HG03565 (cell line): ENCODE results near the gene PKDCC.

Source experiments
- ATAC-seq: cut with Tn5 transposase; IDR thresholded peaks from one replicate; pipeline ENCODE4 v1.9.1; 2021; ENCODE audit warnings: mild to moderate bottlenecking, moderate library complexity; ENCODE audit not compliant: unreplicated experiment

Gene PKDCC

GRCh38 chr2:42049221-42050009, 1.6 kb downstream of the PKDCC start:
- no peak for ATAC-seq

GRCh38 chr2:42050010-42050702, 2.3 kb downstream of the PKDCC start:
- no peak for ATAC-seq

GRCh38 chr2:42050703-42051542, 3.1 kb downstream of the PKDCC start:
- no peak for ATAC-seq

GRCh38 chr2:42051543-42052235, 3.9 kb downstream of the PKDCC start:
- no peak for ATAC-seq

- ATAC-seq = no peak
Measured at GRCh38 chr2:42052702-42053481, 5.1 kb downstream of the PKDCC start.

GRCh38 chr2:42053482-42053790, 5.6 kb downstream of the PKDCC start:
- no peak for ATAC-seq

- no peak for ATAC-seq
Measured at GRCh38 chr2:42053791-42054701, 6.2 kb downstream of the PKDCC start.

GRCh38 chr2:42054714-42055430, 7.1 kb downstream of the PKDCC start:
- ATAC-seq = no peak

GRCh38 chr2:42055573-42056514, 8.0 kb downstream of the PKDCC start:
- ATAC-seq = no peak

GRCh38 chr2:42057159-42057901, 9.5 kb downstream of the PKDCC start:
- ATAC-seq = no peak

GRCh38 chr2:42057902-42058450, 10.2 kb downstream of the PKDCC start:
- ATAC-seq = no peak

GRCh38 chr2:42059261-42059898, 11.6 kb downstream of the PKDCC start:
- no peak for ATAC-seq

- ATAC-seq = no peak
Measured at GRCh38 chr2:42060028-42060427, 12.2 kb downstream of the PKDCC start.

GRCh38 chr2:42060718-42061619, 13.1 kb downstream of the PKDCC start:
- no peak for ATAC-seq

GRCh38 chr2:42061839-42062238, 14.0 kb downstream of the PKDCC start:
- ATAC-seq = no peak
